GM10266 (cell line): Measurements from ENCODE around the gene ICE1.

Experiments used
- DNase-seq: peaks from one replicate; pipeline ENCODE4 v3.0.0; 2012; ENCODE audit errors: extremely low spot score
- CTCF ChIP-seq: IDR thresholded peaks from 2 replicates; pipeline ENCODE4 v1.5.1; 2012; ENCODE audit warnings: mild to moderate bottlenecking, low read depth; ENCODE audit not compliant: control insufficient read depth, insufficient read depth; ENCODE audit errors: missing control alignments

ICE1 gene

DNA sequence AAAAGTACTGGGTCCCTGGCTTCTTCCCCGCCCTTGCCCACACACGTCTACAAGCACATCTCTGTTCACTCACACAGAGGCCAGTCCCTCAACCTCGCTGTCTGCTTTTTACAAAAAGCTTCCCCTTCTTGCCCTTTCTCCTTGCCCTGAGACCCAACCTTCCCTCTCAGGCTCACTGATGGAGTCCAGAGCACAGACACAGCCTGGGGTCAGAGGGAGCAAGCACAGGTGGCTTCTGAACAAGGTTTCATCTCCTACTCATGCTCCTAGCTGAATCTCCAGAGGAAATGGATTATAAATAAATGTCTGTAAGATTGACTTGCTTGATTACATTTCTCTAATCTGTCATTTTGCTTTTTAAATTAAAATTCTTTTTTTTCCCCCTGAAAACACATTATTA lies 101.8 kb downstream of the ICE1 start:
- no peak for DNase-seq
- no peak for TF ChIP-seq CTCF

- TF ChIP-seq CTCF: no peak
- no peak for DNase-seq
Observed at GRCh38 chr5:5531371-5531770, 108.9 kb downstream of the ICE1 start.

DNA sequence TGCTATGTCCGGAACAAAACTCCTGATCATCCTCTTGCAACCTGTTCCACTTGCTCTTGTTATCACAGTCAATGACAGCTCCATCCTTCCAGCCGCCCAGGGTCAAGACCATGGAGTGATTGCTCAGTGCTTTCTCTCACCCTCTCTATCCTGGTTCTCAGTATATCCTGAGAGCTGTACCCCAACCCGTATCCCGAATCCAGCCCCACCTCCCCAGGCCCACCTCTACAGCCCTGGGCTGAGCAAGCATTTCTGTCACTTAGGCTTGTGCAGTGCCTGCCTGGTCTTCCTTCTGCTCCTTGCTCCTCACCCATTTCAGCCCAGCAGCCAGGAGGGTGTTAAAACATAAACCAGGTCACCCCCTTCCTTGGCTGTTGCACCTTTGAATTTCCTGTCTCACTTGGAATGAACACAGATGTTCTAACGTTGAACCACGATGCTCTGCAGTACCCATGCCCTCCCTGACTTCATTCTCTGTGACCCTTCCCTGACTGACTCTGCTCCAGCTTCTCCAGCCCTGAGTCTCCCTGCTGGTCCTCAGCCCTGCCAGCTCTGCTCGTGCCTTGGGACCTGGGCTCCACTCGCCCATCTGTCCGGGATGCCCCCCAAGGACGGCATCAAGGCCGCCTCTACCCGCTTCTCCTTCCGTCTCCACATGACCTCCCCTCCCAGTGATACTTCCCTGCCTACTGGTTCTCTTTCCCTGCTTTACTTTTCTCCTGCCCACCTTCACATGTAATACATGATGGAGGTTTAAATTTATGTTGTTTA lies 110.0 kb downstream of the ICE1 start:
- TF ChIP-seq CTCF: no peak
- no peak for DNase-seq

- no peak for TF ChIP-seq CTCF
- no peak for DNase-seq
Observed at GRCh38 chr5:5533927-5534326, 111.5 kb downstream of the ICE1 start.

DNA sequence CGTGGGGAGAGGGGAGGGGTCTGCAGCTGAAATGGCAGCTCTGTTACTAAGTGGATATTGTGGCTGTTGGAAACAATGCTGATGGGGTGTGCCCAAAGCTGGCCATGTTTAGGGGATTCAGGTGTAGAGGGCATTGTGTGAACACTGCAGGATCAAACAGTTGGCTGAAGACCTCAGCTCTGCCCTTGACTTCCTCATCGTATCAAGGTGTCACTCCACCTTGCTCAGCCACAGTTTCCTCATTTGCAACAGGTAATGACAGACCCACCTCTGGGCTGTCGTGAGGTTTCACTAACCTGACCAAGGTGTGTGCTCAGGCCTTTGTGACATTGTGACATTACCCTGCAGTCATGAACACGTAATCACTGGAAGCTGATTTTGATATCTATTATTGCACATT lies 111.9 kb downstream of the ICE1 start:
- DNase-seq: no peak
- TF ChIP-seq CTCF: no peak

- no peak for TF ChIP-seq CTCF
Observed at GRCh38 chr5:5536871-5537270, 114.4 kb downstream of the ICE1 start.

DNA sequence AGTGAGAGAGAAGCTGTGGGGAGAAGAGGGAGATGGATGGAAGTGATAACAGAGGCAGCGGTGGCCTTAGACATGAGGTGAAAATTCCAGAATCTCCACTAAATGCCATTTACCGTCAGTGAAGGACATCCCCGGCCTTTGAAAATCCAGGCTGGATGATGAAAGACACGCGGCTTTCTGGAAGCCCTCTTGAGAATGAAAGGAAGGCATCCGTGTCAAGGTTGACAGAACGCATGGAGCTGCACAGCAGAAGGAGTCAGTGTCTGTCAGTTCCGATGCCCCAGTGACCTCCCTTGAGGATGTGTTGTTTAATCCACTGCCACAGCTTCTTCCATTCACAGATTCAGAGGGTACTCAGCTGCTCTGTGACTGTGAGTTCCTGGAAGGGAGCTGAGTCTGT lies 114.9 kb downstream of the ICE1 start:
- no peak for TF ChIP-seq CTCF
- no peak for DNase-seq

More at GRCh38 chr5:5536871-5537270, 114.4 kb downstream of the ICE1 start:
- DNase-seq: no peak
